GM04504 (cell line): ENCODE data around the gene TCP11X2.
"Not testable (repeated sequence)": the region's sequence is repeated elsewhere in the genome, so short reads cannot be mapped to it uniquely, and the experiment has no call there.

ENCODE experiments used
- DNase-seq: peaks from one replicate; pipeline ENCODE4 v3.0.0-alpha.2; 2012; ENCODE audit warnings: low read depth

The TCP11X2 gene

DNA sequence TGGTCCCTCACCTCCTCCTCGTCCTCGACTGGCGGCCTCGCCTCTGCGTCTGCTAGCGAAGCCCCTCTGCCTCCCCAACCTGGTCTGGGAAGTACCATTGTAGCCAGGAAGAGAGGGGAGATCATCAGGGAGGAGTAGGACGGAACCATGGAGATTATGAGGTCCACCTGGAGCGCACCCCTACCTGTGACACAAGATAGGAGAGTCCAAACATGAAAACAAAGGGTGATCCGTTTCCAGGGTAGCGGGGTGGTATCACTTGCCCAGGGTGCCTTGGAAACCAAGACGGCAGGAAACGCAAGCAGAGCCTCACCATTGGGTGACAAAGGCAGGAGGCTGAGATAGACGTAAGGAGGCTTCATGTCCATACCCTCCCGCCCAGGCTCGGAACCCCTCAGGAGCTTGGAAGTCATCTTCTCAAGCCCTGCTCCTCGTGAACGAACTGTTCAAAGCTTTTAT is at the start of gene TCP11X2:
Gene TCP11X2 (minus strand): TSS at position 51 of the 459 bp plus-strand sequence.
- DNase-seq = not testable (repeated sequence)

DNA sequence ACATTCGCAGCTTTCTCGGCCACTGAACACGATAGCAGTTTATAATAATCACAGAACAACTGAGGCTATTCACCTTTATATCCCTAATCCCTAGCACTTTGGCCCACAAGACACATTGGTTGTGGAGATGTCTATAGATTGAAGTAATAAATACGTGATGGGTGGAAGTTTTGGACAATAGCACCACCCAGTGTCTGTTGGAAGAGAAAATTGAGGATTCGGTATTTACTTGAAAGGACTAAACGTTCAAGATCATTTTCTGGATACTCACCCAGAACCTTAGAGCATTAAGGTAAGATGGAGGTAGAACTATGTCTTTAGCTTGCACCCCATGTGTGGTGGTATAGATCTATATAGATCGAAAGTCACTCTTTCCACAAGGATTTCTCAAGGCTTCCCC is 45.7 kb upstream of the TCP11X2 start:
- DNase-seq = no peak

DNA sequence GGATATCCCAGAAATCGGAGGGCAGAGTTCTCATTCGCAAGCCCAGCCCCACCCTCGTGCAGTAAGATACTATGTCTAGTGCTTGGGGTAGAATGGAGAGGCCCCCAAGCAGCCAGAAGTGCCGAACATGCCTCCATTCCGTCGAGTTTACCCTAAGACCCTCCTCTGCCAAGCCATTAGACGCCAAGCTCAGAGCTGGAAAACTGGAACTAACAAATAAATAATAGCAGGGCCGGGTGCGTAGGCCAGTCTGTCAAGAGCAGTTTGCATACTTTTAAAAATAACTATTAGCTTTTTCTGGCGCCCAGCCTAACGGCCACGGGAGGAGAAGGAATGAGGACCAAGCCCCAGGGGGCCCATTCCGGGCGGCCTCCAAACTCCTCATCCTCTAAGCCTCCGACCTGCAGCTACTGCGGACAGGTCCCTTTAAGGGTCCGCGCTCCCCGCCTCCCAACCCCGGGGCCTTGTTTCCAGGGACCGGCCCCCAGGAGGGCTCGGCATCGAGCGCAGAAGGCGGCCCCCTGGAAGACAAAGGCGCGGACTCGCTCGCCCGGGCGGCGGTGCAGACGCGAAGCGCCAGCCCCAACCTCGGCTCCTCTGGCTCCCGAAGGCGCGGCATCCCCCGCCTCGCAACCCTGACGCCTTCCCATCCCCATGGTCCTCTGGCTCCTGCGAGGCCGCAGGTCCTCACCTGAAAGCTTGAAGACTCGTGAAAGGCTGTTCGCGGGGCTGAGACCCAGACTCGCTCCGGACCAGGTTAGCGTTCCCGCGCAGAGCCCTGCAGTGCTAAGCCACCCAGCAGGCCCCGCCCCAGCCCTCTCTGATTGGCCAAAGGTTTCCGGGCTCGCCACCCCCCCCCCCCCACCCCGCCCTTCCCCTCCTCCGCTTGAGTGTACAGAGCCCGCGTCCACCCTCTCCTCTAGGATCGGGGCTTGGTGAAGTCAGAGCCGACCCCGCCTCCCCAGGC is 44.6 kb upstream of the TCP11X2 start, which contains the start of gene TMSB15A:
Gene TMSB15A (minus strand): TSS at position 765 of the 967 bp plus-strand sequence.
- no peak for DNase-seq

DNA sequence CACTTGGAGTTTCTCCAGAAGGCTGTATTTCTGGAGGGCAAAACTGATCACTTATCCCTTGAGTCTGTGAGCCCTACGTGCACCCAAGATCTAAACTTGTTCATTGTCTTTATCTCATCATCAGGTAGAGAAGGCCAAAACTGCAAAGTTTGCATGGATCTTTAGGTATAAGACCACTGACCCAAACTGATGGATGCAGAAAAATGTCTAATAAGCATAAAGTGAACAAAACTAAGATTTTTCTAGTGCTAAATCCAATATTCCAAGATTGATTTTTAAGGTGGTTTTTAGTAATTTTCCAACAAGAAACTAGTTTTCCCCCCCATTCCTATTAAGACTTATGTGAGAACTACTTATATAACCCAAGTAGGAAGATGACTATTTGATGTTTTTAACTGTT is 42.9 kb upstream of the TCP11X2 start:
- no peak for DNase-seq

DNA sequence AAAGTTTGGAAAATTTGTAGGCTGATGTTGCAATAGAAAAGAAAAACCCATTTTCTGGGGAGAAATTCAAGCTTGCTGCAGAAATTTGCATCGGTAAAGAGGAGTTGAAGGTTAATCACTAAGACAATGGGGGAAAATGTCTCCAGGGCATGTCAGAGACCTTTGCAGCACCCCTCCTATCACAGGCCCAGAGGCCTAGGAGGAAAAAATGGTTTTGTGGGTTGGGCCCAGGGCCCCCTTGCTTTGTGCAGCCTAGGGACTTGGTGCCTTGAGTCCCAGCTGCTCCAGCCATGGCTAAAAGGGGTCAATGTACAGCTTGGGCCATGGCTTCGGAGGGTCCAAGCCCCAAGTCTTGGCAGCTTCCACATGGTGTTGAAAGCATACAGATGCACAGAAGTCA is 27.1 kb upstream of the TCP11X2 start:
- DNase-seq = no peak

DNA sequence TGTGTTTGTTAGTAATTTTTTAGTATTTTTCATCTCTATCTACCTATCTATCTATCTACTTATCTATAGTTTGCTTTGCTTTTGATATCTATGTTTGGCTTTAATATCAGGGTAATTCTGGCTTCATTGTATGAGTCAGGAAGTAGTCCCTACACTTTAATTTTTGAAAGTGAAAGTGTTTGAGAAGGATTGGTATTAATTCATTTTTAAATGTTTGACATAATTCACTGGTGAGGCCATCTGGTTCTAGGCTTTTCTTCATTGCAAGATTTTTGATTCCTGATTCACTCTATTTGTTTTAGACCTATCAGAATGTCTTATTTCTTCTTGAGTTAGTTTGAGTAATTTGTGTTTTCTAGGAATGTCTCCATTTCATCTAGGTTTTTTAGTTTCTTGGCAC is 20.2 kb upstream of the TCP11X2 start:
- DNase-seq = no peak

DNA sequence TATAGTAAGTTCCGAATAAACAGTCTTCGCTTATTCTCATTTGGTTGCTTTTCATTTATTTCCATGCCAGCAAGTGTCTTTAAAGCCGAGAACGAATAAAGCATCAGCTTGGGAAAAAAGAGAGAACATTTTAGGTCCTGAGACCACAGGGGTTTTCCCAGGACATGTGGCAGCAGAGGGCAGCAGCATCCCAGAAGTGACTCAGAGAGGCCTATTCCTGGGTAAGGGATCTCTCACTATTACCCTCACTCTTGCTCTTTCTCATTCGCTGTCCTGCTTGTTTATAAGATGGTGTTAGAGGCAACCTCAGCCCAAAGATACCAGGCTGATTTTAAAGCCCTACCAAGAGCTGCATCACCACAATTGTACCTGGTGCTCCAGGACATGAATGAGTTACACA is 7.2 kb upstream of the TCP11X2 start:
- DNase-seq = not testable (repeated sequence)

DNA sequence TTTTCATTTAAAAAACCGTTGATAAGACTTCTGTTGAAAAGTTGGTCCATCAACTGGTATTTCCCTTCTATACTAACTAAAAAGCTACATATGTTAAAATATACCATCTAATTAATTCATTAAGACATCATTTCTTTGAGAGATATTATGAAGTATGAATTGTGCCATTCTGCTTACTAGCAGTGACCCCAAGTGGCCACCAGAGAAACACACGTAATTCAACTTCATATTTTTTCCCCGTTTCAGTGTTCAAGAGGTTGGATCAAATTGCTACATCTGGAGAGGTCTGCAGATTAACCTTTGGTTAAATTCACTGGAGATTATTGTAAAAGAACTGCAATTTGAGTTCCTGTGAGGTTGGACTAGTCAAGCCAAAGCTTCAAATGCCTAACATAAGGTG is 1.4 kb downstream of the TCP11X2 start:
- not testable (repeated sequence) for DNase-seq

DNA sequence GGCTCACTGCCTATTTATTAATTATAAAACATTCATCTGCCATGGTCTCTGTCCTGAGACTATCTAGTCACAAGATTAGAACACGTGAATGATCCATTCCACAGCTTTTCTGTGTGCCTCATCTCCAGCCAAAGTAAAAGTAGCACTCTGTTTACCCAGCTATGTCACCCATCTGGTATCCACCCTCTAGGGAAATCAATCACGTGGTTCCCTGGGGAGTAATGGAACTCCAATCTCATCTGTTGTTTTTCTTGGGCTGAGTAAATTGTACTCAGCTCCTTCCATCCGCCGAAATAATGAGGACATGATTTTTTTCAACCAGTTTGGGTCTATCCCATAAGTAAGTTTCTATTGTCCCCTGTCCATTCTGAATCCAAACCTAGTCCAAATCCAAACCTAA is 13.0 kb downstream of the TCP11X2 start:
- DNase-seq = not testable (repeated sequence)

DNA sequence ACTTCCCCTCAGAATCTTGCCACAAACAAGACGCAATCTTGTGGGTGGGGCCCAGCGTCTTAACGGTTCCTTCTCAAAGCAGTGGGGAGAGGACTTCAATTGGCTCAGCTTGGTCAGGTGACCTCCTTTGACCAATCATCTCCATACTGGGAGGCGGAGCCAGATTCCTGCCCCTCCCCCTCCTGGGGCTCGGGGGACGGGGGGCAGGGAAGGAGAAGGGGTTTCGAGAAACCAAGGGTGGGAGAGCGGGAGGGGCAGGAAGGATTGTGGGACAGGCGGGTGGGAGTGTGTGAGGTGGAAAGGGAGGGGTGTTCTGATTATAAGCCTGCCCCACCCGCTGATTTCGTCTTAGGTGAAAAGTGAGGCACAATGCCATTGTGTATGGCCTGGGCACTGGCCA is 31.7 kb downstream of the TCP11X2 start, which contains the start of gene NXF2B:
Gene NXF2B (minus strand): TSS at position 101 of the 400 bp plus-strand sequence. CDS start 59,972 bp downstream, outside the sequence.
- DNase-seq = not testable (repeated sequence)

DNA sequence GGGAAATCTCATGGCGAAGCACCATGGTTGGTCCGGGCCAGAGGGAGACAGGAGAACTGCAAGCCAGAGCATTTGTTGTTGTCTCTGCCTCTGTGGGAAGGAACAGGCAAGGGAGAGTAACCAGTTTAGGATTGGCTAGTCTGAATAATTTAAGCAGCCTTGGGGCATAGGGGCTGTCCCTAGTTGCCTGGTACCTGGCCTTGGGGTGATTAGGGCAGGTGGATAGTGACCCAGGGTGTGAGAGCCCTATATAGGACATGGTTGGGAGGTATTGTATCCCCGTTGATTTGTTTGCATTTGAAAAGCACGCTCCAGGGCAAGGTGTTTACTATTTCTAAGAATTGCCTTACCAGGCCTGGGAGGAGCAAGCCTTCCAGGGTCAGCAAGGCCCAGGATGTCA is 57.1 kb downstream of the TCP11X2 start:
- not testable (repeated sequence) for DNase-seq
